ENCODE measurements around the gene MCTP1. TPM values are rescaled to one million over a fixed set of nuclear protein-coding genes. Genes with fewer than 3 reads are reported as not detected.

MCTP1 gene
- total and polyA plus RNA-seq, 4 experiments from 2014 or later = 0.31 to 0.42 (median 0.39) TPM; not detected in 1

DNA sequence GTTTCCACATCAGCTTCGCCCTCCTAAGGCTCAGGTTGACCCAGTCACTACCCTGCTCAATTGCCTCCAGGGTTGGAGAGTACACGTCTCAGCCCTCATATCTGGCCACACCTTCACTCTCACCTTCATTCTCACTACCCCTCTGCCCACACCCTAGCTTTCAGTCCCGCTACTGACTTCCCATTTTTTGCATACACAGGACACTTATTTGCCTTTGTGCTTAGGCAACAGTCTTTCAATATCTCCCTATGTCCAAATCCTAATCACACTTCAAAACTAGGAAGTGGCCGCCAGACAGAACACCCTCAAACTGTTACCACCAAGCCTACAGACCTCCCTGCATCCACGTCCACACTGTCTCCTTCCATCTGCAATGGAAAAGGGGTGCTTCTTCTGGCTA, 10.9 kb downstream of the MCTP1 start:
- CTCF ChIA-PET (ENCODE audit: partially characterized antibody) = no interaction called here
- no peak overlapping the region for H3K27ac Mint-ChIP-seq
- H3K4me3 ChIP-seq (ENCODE audit: low read length in 2 of 2) = no peak overlapping the region
- H3K4me3 Mint-ChIP-seq = no peak overlapping the region
- no peaks in the 10 kb centered on the region for H3K36me3 Mint-ChIP-seq
- H3K27me3 ChIP-seq (ENCODE audit: insufficient read depth, low read length) = no peaks in the 10 kb centered on the region
- no peaks in the 10 kb centered on the region for H3K9me3 ChIP-seq (ENCODE audit: control insufficient read depth in 1 of 2, low read length in 2 of 2)
- H3K4me1 ChIP-seq (ENCODE audit: insufficient read depth, low read length) = no peaks in the 10 kb centered on the region
- DNase-seq = no peak
- H3K9me3 Mint-ChIP-seq = peaks cover 0 to 7% (median under 1%) of the 10 kb centered on the region in 8 donors
- H3K27ac ChIP-seq (ENCODE audit: low read depth, low read length) = no peak overlapping the region
- no peaks in the 10 kb centered on the region for H3K4me1 Mint-ChIP-seq
- H3K36me3 ChIP-seq (ENCODE audit: insufficient read depth, low read length) = no peaks in the 10 kb centered on the region
- POLR2A ChIA-PET (ENCODE audit: partially characterized antibody) = no interaction called here
- H3K27me3 Mint-ChIP-seq = peaks cover 2 to 5% of the 10 kb centered on the region in 2 donors
- intact Hi-C loops (cut with micrococcal nuclease) = no loop called here

DNA sequence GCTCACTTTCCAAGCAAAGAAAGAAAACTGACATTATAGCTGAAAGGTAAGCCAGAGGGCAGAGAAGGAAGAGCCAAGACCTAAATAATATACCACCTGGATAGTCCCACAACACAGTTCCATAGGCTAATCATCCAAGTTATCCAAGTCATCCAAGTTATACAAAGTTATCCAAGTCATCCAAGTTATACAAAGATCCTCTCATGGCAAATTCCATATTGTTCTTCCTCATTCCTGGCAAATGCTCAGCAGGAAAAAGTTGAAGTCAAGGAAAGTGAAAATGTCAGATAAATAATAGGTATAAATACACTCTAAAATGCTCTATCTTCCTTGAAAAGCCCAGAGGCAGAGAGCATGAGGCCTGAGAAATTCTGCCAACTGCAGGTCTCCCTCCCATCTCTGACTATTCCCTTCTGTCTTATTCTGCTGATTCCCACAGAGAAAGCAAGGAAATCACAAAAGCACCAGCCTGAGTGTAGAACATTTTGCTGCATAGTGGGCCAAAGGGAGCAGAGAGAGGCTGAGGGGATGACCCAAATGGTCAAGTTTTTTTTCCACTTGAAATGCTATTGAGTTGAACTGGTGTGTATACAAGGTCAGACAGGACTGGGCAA, 12.5 kb downstream of the MCTP1 start:
- DNase-seq = no peak
- no peaks in the 10 kb centered on the region for H3K4me1 Mint-ChIP-seq
- peaks cover 0 to 5% of the 10 kb centered on the region in 2 donors for H3K27me3 Mint-ChIP-seq
- POLR2A ChIA-PET (ENCODE audit: partially characterized antibody) = no interaction called here
- CTCF ChIA-PET (ENCODE audit: partially characterized antibody) = no interaction called here
- no peaks in the 10 kb centered on the region for H3K9me3 ChIP-seq (ENCODE audit: control insufficient read depth in 1 of 2, low read length in 2 of 2)
- no peak overlapping the region for H3K4me3 ChIP-seq (ENCODE audit: low read length in 2 of 2)
- H3K9me3 Mint-ChIP-seq = peaks cover 0 to 7% (median 2%) of the 10 kb centered on the region in 8 donors
- no peaks in the 10 kb centered on the region for H3K4me1 ChIP-seq (ENCODE audit: insufficient read depth, low read length)
- H3K27ac Mint-ChIP-seq = no peak overlapping the region
- H3K27me3 ChIP-seq (ENCODE audit: insufficient read depth, low read length) = no peaks in the 10 kb centered on the region
- no peak overlapping the region for H3K4me3 Mint-ChIP-seq
- H3K27ac ChIP-seq (ENCODE audit: low read depth, low read length) = no peak overlapping the region
- intact Hi-C loops (cut with micrococcal nuclease) = no loop called here
- H3K36me3 Mint-ChIP-seq = no peaks in the 10 kb centered on the region
- no peaks in the 10 kb centered on the region for H3K36me3 ChIP-seq (ENCODE audit: insufficient read depth, low read length)

DNA sequence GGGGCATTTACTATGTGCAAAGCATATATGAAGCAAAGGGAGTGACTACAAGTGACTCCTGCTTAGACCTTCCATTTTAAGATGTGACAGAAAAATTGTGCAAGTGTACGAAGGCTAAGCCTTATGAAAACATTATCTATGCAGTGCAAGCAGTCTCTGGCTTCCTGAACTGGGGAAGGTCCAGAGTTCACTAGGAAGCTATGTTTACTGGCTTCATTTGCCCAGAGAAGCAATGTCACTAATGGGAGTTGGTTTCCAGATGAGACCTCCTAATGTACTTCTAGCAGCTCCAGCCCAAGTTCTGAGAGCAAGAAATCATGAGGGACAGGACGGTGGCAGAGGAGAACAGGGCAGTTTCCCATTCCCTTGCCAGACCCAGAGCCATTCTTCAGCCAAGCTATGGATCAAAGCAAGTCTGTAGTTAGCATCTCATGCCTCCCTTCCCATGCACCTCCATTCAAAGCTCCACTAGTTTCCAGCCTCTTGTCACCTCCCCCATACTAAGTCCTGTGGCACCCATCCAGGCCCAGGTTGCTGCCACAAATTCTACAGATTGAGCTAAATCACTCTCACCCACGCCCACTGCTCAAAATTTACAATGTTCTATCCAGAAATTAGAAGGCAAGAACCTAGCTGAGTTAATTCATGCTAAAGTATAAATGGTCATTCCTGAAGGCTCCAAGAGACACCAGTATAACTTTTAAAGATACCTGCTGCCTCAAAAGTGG, 21.8 kb downstream of the MCTP1 start:
- Mint-ChIP-seq H3K4me3 (no peak overlapping the region), H3K27ac (no peak overlapping the region), H3K9me3 (peaks cover 0 to 3% (median 0%) of the 10 kb centered on the region in 8 donors), H3K27me3 (peaks cover 0 to 8% of the 10 kb centered on the region in 2 donors), H3K4me1 (no peaks in the 10 kb centered on the region), H3K36me3 (no peaks in the 10 kb centered on the region)
- DNase-seq = no peak
- no peaks in the 10 kb centered on the region for H3K9me3 ChIP-seq (ENCODE audit: control insufficient read depth in 1 of 2, low read length in 2 of 2)
- no peaks in the 10 kb centered on the region for H3K36me3 ChIP-seq (ENCODE audit: insufficient read depth, low read length)
- ChIA-PET CTCF (ENCODE audit: partially characterized antibody) (interaction anchor here (1.3 kb wide), 1 partner anchor 9 kb away, joined by 3 read pairs; no protein-coding TSS in a partner anchor), POLR2A (ENCODE audit: partially characterized antibody) (no interaction called here)
- H3K27ac ChIP-seq (ENCODE audit: low read depth, low read length) = no peak overlapping the region
- H3K4me3 ChIP-seq (ENCODE audit: low read length in 2 of 2) = no peak overlapping the region
- intact Hi-C loops (cut with micrococcal nuclease) = no loop called here
- H3K4me1 ChIP-seq (ENCODE audit: insufficient read depth, low read length) = no peaks in the 10 kb centered on the region
- no peaks in the 10 kb centered on the region for H3K27me3 ChIP-seq (ENCODE audit: insufficient read depth, low read length)

DNA sequence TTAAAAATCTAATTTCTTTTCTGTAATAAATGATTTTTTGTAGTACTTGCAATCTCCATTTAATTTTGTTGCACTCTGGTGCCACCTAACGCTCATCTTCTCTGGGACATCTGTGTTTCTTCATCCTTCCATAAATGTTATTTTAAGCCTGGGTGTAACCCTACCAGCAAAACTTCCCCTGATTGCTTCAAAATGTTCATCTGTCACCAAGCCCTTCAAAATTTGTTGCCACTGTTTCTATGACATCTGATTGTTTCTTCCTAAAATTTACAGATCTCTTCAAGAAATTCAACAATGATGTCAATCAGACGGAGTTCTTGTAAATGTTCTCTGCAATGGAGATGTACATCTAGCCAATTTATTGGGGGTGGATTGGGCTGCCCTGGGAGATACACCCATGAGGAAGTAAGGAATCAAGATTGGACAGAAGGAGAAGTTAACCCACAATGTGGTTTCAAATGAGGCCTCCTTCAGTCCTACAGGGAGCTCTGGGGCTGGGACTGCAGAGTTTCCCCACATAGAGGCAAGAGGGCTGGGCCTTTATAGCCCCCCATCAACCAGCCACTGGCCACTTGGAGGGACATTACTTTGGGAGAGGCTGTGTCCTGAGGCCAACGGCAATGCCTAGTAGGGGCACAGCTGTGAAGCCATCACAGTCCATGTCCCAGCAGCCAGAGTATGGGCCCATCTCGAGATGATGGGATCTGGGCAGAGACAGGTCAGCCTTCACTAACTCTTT, 23.3 kb downstream of the MCTP1 start:
- Mint-ChIP-seq H3K36me3 (no peaks in the 10 kb centered on the region), H3K4me1 (no peaks in the 10 kb centered on the region), H3K9me3 (peaks cover 0 to 5% (median 0%) of the 10 kb centered on the region in 8 donors), H3K4me3 (no peak overlapping the region), H3K27me3 (peaks cover 0 to 8% of the 10 kb centered on the region in 2 donors), H3K27ac (no peak overlapping the region)
- Histone ChIP-seq H3K36me3 (ENCODE audit: insufficient read depth, low read length) (no peaks in the 10 kb centered on the region), H3K9me3 (ENCODE audit: control insufficient read depth in 1 of 2, low read length in 2 of 2) (no peaks in the 10 kb centered on the region), H3K4me3 (ENCODE audit: low read length in 2 of 2) (no peak overlapping the region), H3K27me3 (ENCODE audit: insufficient read depth, low read length) (no peaks in the 10 kb centered on the region), H3K27ac (ENCODE audit: low read depth, low read length) (no peak overlapping the region), H3K4me1 (ENCODE audit: insufficient read depth, low read length) (no peaks in the 10 kb centered on the region)
- ChIA-PET POLR2A (ENCODE audit: partially characterized antibody) (no interaction called here), CTCF (ENCODE audit: partially characterized antibody) (no interaction called here)
- intact Hi-C loops (cut with micrococcal nuclease) = no loop called here
- DNase-seq = no peak

DNA sequence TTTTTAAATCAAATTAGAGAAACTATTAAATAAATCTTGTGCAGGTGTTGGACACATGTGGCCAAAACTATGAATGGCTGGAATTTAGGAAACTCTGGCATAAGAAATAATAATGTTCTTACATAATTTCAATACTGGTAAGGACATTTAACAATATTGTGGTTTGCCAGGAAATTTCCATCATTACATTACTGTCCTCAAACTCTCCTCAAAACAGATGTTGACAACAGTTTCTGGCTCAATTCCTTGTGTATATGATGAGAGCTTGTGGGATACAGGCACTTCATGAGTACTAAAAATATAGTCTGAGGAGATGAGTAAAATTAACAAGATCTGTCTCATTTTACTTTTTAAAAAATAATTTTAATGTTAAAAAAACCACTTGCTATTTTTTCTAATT, 27.9 kb downstream of the MCTP1 start:
- ChIA-PET CTCF (ENCODE audit: partially characterized antibody) (no interaction called here), POLR2A (ENCODE audit: partially characterized antibody) (no interaction called here)
- H3K4me1 Mint-ChIP-seq = no peaks in the 10 kb centered on the region
- no peak overlapping the region for H3K4me3 ChIP-seq (ENCODE audit: low read length in 2 of 2)
- H3K9me3 Mint-ChIP-seq = peaks cover 0 to 3% (median 0%) of the 10 kb centered on the region in 8 donors
- no peaks in the 10 kb centered on the region for H3K9me3 ChIP-seq (ENCODE audit: control insufficient read depth in 1 of 2, low read length in 2 of 2)
- no peak overlapping the region for H3K4me3 Mint-ChIP-seq
- DNase-seq = no peak
- H3K36me3 ChIP-seq (ENCODE audit: insufficient read depth, low read length) = no peaks in the 10 kb centered on the region
- no peaks in the 10 kb centered on the region for H3K4me1 ChIP-seq (ENCODE audit: insufficient read depth, low read length)
- no peaks in the 10 kb centered on the region for H3K27me3 ChIP-seq (ENCODE audit: insufficient read depth, low read length)
- no peak overlapping the region for H3K27ac Mint-ChIP-seq
- peaks cover 0 to 6% of the 10 kb centered on the region in 2 donors for H3K27me3 Mint-ChIP-seq
- no peak overlapping the region for H3K27ac ChIP-seq (ENCODE audit: low read depth, low read length)
- intact Hi-C loops (cut with micrococcal nuclease) = no loop called here
- H3K36me3 Mint-ChIP-seq = no peaks in the 10 kb centered on the region

DNA sequence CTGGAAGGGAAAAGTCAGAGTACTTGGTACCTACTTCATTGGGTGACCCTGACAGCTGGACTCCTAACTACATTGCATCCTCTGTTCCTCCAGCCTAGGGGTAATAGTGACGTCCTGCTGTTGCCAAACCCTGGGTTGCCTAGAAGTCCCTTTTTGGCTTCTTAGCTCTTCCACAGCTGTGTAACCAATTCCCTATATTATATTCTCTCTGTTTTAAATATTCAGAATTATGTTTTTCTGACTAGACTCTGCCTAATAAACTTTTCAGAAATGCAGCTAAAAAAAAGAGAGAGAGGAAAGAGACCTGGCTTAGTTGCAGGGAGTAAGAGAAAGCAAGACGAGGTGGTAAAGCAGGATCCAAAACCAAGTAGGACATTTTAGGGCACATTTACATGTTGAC, 28.4 kb downstream of the MCTP1 start:
- no peak for DNase-seq
- Mint-ChIP-seq H3K27me3 (peaks cover 0 to 5% of the 10 kb centered on the region in 2 donors), H3K9me3 (peaks cover 0 to 3% (median 0%) of the 10 kb centered on the region in 8 donors), H3K4me3 (no peak overlapping the region), H3K4me1 (no peaks in the 10 kb centered on the region), H3K27ac (no peak overlapping the region), H3K36me3 (no peaks in the 10 kb centered on the region)
- intact Hi-C loops (cut with micrococcal nuclease) = no loop called here
- Histone ChIP-seq H3K4me3 (ENCODE audit: low read length in 2 of 2) (no peak overlapping the region), H3K4me1 (ENCODE audit: insufficient read depth, low read length) (no peaks in the 10 kb centered on the region), H3K27ac (ENCODE audit: low read depth, low read length) (no peak overlapping the region), H3K36me3 (ENCODE audit: insufficient read depth, low read length) (no peaks in the 10 kb centered on the region), H3K27me3 (ENCODE audit: insufficient read depth, low read length) (no peaks in the 10 kb centered on the region), H3K9me3 (ENCODE audit: control insufficient read depth in 1 of 2, low read length in 2 of 2) (no peaks in the 10 kb centered on the region)
- CTCF ChIA-PET (ENCODE audit: partially characterized antibody) = no interaction called here
- POLR2A ChIA-PET (ENCODE audit: partially characterized antibody) = no interaction called here

DNA sequence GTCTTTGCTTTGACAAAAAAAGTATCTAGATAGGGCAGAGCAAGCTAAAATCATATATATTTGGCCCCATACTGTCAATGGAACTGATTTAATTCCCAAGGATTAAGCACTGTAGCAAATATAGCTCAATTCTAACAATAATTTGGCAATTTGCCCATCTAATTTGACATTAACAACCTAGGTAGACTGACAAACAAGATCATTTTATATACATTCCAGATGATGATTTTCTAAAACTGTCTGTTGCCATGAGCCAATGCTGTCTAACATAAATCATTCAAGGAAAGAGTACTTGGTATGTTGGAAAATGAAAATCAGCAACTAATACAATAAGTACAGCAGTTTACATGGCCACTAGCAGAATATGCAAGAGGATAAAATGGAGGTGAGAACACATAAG, 32.1 kb downstream of the MCTP1 start:
- POLR2A ChIA-PET (ENCODE audit: partially characterized antibody) = no interaction called here
- H3K4me3 Mint-ChIP-seq = no peak overlapping the region
- H3K9me3 Mint-ChIP-seq = peaks cover 0 to 3% (median 0%) of the 10 kb centered on the region in 8 donors
- no peak overlapping the region for H3K27ac Mint-ChIP-seq
- no peaks in the 10 kb centered on the region for H3K36me3 Mint-ChIP-seq
- no peaks in the 10 kb centered on the region for H3K9me3 ChIP-seq (ENCODE audit: control insufficient read depth in 1 of 2, low read length in 2 of 2)
- no peak overlapping the region for H3K4me3 ChIP-seq (ENCODE audit: low read length in 2 of 2)
- H3K36me3 ChIP-seq (ENCODE audit: insufficient read depth, low read length) = no peaks in the 10 kb centered on the region
- no peak overlapping the region for H3K27ac ChIP-seq (ENCODE audit: low read depth, low read length)
- H3K27me3 Mint-ChIP-seq = no peaks in the 10 kb centered on the region
- intact Hi-C loops (cut with micrococcal nuclease) = no loop called here
- no peaks in the 10 kb centered on the region for H3K4me1 Mint-ChIP-seq
- no peak for DNase-seq
- CTCF ChIA-PET (ENCODE audit: partially characterized antibody) = no interaction called here
- H3K4me1 ChIP-seq (ENCODE audit: insufficient read depth, low read length) = no peaks in the 10 kb centered on the region
- no peaks in the 10 kb centered on the region for H3K27me3 ChIP-seq (ENCODE audit: insufficient read depth, low read length)

Data from CD4-positive, alpha-beta memory T cell (primary cell).